ENCODE data around the gene CRADD. TPM values are rescaled to one million over a fixed set of nuclear protein-coding genes. Genes with fewer than 3 reads are reported as not detected.

Gene CRADD
- total RNA-seq, 4 donors from 2014 or later = 16.1 to 43.3 (median 26.5) TPM

GRCh38 chr12:93836620-93837260 is 159.6 kb downstream of the CRADD start:
- TF ChIP-seq CTCF (IDR thresholded peaks at IDR 0.05) (no peak), POLR2A (IDR thresholded peaks at IDR 0.05) (no peak)
- H3K4me3 ChIP-seq (ENCODE audit: low read depth, poor library complexity, severe bottlenecking) = no peak overlapping the region
- intact Hi-C loops (cut with DNase I; ENCODE audit: low total_unique reads) = no loop called here
- DNase-seq (ENCODE audit: low spot score in 2 of 2) = no peak
- 93 to 96% methylated on average over 7 of the region's 7 CpGs for WGBS, 2 donors

GRCh38 chr12:93838193-93838592 is 161.0 kb downstream of the CRADD start:
- TF ChIP-seq POLR2A (IDR thresholded peaks at IDR 0.05) (no peak), CTCF (IDR thresholded peaks at IDR 0.05) (no peak)
- WGBS, 2 donors = 84 to 87% methylated on average over 3 of the region's 3 CpGs
- intact Hi-C loops (cut with DNase I; ENCODE audit: low total_unique reads) = no loop called here
- no peak overlapping the region for H3K4me3 ChIP-seq (ENCODE audit: low read depth, poor library complexity, severe bottlenecking)
- DNase-seq (ENCODE audit: low spot score in 2 of 2) = no peak

GRCh38 chr12:93839064-93839463 is 161.9 kb downstream of the CRADD start:
- intact Hi-C loops (cut with DNase I; ENCODE audit: low total_unique reads) = no loop called here
- WGBS, 2 donors = 94 to 95% methylated on average over 4 of the region's 4 CpGs
- no peak overlapping the region for H3K4me3 ChIP-seq (ENCODE audit: low read depth, poor library complexity, severe bottlenecking)
- TF ChIP-seq POLR2A (IDR thresholded peaks at IDR 0.05) (no peak), CTCF (IDR thresholded peaks at IDR 0.05) (no peak)
- no peak for DNase-seq (ENCODE audit: low spot score in 2 of 2)

- no peak overlapping the region for H3K4me3 ChIP-seq (ENCODE audit: low read depth, poor library complexity, severe bottlenecking)
- WGBS, 2 donors = 98% methylated on average over 8 of the region's 8 CpGs
- no peak for TF ChIP-seq POLR2A (IDR thresholded peaks at IDR 0.05)
- no peak for TF ChIP-seq CTCF (IDR thresholded peaks at IDR 0.05)
- no peak for DNase-seq (ENCODE audit: low spot score in 2 of 2)
- intact Hi-C loops (cut with DNase I; ENCODE audit: low total_unique reads) = no loop called here
Measured at GRCh38 chr12:93841671-93842070, 164.5 kb downstream of the CRADD start.

- DNase-seq (ENCODE audit: low spot score in 2 of 2) = no peak
- TF ChIP-seq POLR2A (IDR thresholded peaks at IDR 0.05) = no peak
- no peak for TF ChIP-seq CTCF (IDR thresholded peaks at IDR 0.05)
- WGBS, 2 donors = 73 to 81% methylated on average over 7 of the region's 7 CpGs
- intact Hi-C loops (cut with DNase I; ENCODE audit: low total_unique reads) = no loop called here
- H3K4me3 ChIP-seq (ENCODE audit: low read depth, poor library complexity, severe bottlenecking) = no peak overlapping the region
Measured at GRCh38 chr12:93844164-93844784, 167.1 kb downstream of the CRADD start.
